Astrocyte of the cerebellum (primary cell): ENCODE measurements around the gene EFNA2.

ENCODE experiments used
- DNase-seq: peaks from one replicate; pipeline ENCODE4 v3.0.0-alpha.2; 2011; ENCODE audit warnings: low read depth
- H3K4me3 ChIP-seq: 2 replicates; pipeline ENCODE4 v1.5.1; 2011; ENCODE audit warnings: mild to moderate bottlenecking, low read depth, low read length, moderate library complexity
- CTCF ChIP-seq: IDR thresholded peaks from 2 replicates; pipeline ENCODE4 v1.5.1; 2012; ENCODE audit warnings: low read length, low read depth, moderate library complexity, mild to moderate bottlenecking; ENCODE audit errors: missing control alignments
- in situ Hi-C: cut with HindIII; loops from 2 replicates; pipeline ENCODE4 v1.10.0; 2017; ENCODE audit warnings: low sequenced_read_pairs

EFNA2 gene

GRCh38 chr19:1249990-1250436, 35.7 kb upstream of the EFNA2 start:
- TF ChIP-seq CTCF: no peak
- no peak for DNase-seq
- in situ Hi-C loops: no loop called here
- H3K4me3 ChIP-seq: peak overlapping the region; percentile 77

DNA sequence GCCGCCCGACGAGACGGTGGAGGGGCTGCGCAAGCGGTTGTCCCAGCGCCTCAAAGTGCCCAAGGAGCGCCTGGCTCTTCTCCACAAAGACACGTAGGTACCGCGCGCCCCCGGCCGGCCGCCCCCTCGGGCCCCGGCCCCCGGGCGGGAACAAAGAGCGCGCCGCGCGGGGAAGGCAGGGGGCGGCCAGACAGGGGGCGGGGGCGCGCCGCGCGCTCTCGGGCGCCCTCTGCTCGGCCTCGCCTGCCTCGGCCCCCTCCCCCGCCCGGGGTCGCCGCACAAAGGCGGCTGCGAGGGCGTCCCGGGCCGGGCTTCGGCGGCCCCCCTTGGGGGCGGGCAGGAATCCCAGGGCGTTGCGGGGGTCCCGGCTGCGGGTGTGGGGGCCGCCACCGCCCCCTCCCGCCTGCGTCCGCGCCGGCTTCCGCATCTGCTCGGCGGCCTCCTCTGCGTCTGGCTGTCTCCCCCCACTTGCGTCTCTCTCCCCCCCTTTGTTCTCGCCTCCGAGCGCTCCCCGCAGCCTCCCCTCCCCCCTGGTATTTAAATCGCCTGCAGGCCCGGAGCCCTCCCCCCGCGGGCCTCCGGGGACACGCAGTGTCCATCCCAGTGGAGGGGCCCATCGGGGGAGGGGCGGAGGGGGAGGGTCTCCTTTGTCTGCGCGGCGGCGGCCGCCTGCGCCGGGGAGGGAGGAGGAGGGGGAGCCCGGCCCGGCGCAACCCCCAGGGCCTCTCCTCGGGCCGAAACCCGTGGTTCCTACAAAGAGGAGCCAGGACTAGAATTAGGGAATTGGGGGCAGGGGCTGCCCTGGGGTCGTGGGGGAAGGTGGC, 35.0 kb upstream of the EFNA2 start:
- in situ Hi-C loops: no loop called here
- DNase-seq: no peak
- no peak for TF ChIP-seq CTCF
- H3K4me3 ChIP-seq: peak overlapping the region; percentile 77

DNA sequence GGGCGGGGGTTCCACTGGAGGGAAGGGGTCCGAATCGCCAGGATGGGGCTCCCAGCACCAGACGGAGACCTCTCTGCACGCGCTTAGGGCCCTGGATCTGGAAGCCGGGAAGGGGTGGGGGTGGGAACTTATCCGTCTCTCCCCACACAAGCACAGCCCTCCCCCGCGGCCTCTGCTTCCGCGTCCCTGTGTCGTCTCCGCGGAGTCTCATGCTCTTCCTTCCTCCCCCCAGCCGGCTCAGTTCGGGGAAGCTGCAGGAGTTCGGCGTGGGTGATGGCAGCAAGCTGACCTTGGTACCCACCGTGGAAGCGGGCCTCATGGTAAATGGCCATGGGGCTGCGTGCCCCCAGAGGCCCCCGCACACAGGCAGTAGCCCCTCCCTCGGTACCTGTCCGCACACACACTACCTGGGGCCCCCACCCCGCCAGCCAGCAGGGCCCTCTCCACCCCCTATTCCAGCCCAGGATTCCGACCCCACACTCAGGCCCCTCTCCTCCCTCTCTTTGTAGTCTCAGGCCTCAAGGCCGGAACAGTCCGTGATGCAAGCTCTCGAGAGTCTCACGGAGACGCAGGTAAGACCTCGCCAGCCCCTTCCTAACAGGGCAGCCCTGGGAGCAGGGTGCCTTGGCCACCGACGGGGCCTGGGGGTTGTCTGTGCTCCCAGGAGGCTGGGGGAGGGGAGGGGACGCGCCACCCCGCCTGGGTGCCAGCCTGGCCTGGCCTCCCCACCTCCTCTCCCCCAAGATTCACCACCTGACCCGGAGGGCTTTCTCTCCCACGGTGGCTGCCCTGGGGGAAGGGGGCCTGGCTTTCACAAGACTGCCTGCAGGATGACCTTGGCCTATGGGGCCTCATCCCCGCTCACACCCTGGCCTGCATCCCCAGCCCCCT, 34.1 kb upstream of the EFNA2 start:
- in situ Hi-C loops: no loop called here
- H3K4me3 ChIP-seq: peak overlapping the region; percentile 77
- no peak for TF ChIP-seq CTCF
- no peak for DNase-seq

DNA sequence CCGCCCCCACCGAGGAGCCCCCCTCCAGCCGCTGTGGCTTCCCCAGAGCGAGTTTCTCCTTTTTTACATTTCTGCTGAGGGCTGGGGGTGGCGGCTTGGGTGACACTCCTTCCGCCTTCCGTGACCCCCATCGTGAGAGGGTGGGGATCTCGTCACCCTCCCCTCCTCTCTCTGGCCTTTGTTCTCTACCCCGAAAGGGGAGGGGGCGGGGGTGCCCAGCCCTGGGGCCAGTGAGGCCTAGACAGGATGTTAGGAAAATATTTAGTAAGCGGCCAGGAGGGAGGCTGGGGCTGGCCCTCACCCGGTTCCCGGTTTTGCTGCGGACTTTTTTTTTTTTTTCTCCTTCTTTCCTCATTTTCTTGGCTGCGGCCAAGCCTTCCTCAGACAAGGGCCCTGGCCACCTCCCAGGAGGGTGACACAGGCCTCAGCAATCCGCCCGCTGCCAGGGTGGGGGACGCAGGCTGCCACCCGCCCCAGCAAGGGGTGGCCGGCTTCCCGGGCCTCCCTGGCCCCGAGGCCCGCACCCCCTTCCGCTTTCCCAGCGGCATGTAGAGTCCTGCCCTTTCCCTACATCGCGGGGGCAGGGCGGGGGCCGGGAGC, 33.4 kb upstream of the EFNA2 start:
- H3K4me3 ChIP-seq: peak overlapping the region; percentile 77
- in situ Hi-C loops: no loop called here
- DNase-seq: no peak
- TF ChIP-seq CTCF: no peak

DNA sequence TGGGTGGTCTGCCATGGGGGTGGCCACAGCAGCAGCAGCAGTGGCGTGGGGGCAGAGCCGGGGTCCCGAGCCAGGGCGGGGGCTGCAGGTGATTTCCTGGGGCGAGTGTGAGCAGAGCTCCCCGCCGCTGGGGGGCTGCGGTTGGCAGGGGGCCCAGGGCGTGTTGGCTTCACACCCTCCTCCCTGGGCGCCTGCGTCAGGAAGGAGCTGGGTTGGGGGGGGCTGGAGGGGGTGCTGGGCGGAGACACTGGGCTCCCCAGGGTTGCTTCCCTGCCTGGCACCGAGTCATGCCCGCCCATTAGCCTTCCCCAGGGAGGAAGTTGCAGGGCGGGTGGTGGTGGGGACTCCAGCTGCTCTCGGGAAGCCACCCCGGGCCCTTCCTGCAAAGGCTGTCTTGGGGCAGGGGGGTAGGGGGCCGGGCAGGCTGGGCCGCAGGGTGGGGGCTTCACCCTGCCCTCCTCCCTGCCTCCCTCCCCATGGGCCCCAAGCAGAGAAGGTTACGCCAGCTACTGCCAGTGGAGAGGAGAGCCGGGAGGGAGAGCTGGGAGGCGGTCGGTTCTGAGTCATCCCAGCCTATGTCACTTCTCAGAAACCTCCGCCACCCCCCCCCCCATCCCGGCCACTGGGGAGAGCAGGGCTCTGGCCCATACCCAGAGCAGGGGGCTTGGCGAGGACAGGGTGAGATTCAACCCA, 32.7 kb upstream of the EFNA2 start:
- TF ChIP-seq CTCF: peak; percentile 11
- peak; percentile 88 for DNase-seq
- peak overlapping the region; percentile 77 for H3K4me3 ChIP-seq
- in situ Hi-C loops: no loop called here

DNA sequence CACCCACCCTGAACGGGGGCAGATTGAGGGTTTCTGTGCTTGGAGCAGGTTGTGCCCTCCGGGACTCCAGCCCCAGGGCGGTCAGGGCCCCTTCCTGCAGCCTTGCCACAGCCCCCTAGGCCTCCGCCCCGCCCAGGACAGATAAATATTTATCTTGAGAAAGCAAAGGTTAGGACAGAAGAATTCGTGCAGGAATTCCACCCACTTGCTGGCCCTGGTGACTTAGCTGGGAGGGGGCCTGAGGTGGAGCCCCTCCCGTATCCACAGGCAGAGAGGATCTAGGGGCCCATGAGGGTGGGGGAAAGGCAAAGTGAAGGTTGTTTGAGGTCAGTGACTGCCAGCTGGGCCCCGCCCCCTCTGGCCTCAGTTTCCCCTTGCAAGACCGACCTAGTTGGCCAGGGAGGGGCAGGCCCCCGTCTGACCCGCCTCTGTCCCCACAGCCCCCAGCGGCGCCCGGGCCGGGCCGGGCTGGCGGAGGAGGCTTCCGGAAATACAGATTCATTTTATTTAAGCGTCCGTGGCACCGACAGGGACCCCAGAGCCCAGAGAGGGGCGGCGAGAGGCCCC, 32.1 kb upstream of the EFNA2 start:
- no peak for DNase-seq
- in situ Hi-C loops: no loop called here
- TF ChIP-seq CTCF: no peak
- H3K4me3 ChIP-seq: peak overlapping the region; percentile 77
